ENCODE data around the gene MFRP.

The MFRP gene

DNA sequence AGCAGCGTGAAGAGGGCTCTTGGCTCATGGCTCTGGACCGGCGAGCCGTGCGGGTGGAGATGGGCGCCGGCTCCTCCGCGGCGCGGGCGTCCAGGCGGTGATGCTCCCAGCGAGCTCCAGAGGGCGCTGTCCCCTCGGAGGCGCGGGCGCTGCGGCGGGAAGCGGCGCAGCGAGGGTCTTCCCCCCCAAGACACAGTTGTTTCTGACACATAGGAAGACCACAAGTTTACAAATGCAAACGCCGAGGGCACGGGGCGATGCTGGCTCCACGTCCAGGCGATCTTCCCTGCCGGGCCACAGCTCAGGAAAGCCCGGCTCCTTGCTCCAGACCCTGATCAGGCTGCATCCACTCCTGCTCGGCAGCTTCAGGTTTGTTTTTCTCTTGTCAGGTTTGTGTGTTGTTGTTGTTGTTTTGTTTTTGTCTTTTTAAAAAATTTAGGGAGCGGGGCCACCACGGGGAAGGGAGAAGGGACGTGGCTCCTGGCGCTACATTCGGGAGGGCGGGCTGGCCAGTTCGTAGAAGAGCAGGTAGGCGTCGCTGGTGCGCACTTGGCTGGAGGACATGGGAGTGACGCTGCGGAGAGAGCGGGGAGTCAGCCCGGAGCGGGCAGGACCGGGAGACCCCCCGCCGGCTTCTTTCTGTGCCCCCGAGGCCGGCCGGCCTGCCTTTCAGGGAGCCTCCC is 10.0 kb upstream of the MFRP start:
- ATAC-seq, result peak; percentile 77

DNA sequence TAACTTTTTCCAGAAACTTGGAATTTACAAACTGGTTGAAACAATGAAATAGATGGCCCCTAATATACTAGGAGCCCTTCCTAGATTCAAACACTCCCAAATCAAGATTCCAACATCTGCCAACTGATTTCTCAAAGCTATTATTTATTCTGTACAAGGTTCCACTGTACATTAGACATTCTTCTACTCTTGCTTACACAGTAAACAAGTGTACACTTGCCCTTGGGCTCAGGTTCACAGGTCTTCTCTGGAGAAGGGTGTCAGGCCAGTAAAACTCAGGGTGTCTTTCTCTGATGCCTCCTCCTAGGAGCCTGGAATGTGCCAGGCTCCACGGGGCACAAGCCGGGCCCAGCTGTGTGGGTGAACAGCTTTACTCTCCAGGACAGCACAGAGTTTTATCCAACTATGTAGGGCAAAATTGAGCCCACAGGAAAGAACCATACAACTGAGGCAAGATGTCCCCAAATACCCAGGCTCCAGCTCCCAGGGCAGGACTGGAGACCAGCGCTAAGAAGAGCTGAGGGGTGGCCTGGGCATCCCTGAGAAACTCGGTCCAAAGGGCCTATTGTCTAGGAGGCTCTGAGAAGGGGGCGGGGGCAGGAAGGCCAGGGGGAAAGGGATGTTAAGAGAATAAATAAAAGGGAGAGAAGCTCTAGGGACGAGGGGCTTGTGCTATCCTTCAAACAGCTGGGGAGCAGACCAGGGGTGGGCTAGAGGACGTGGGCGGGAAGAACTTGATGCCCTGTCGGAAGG is 8.8 kb upstream of the MFRP start:
- no peak for ATAC-seq

DNA sequence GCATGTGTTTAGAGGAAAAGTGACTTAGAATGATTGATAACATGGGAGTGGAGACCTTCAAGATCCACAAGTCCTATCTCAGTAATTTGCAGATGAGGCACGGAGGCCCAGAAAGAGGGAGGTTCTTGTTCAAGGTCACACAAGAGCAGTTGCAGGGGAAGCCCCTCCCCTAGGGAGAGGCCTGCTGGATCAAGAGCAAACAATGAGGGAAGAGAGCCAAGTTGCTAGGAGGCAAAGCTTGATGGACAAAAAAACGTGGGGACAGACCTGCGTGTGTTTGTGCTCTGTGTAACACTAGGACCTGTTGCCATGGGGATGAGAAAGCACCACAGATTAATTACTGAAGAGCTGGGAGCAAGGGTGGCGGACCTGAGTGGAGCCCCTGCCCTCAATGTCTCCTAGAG is 6.4 kb upstream of the MFRP start:
- ATAC-seq, result no peak

DNA sequence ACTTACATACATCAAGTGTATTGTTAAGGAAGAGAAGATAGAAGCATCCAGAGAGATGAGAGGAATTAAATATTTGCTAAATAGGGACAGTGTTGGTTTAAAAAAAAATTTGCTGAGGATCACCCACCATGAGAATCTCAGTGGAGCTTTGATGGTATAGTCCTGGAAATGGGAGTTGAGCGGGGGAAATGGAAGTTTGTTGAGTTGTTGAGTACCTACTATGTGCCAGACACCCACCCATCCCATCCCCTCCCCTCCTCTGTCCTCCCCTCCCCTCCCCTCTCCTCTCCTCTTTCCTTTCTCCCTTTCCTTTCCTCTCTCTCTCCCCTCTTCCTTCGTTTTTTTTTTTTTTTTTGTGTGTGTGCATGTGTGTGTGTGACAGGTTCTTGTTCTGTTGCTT is 4.7 kb upstream of the MFRP start:
- ATAC-seq, result no peak

DNA sequence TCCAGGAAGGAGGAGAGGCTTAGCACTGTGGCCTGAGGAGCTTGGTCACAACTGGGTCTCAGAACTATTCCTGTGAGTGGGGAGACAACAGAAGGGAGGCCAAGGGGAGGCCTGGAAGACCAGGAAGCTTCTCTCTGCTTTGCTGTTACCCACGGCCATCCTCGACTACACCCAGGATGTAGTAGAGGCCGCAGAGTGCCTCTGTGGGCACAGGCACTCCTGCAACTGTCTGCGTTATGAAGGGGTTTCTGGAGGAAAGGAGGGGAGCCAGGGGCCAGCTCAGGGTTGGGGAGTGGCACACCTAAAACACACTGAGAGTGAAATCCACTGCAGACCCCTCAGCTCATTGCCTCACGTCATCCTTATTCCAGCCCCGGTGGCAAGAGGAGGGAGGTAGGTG is 3.8 kb upstream of the MFRP start:
- ATAC-seq, result no peak

DNA sequence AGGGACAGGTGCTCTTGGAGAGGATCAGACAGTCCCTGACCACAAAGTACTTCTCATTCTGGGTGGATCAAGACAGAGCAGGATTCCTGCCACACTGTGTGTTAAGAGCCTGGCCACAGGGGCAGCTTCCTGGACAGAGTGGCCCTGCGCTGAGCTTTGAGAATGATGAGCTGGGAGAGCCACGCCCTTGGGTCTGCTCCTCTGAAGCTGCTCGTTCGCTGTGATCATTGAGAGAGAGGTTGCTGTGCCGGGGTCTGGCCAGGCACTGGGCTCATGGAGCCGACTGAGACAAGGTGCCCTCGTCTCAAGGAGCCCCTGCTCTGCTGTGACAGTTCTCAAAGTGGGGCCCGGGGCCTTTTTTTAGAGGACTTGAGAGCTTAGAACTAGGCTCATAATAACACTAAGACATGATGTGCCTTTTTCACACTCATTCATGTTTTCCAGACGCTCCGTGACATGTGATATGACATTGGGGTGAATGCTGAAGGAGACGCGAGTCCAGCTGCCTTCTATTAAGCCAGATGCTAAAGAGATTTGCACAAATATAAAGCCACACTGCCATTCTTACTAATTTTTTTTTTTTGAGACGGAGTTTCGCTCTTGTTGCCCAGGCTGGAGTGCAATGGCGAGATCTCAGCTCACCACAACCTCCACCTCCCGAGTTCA is 1.6 kb upstream of the MFRP start:
- no peak for ATAC-seq

DNA sequence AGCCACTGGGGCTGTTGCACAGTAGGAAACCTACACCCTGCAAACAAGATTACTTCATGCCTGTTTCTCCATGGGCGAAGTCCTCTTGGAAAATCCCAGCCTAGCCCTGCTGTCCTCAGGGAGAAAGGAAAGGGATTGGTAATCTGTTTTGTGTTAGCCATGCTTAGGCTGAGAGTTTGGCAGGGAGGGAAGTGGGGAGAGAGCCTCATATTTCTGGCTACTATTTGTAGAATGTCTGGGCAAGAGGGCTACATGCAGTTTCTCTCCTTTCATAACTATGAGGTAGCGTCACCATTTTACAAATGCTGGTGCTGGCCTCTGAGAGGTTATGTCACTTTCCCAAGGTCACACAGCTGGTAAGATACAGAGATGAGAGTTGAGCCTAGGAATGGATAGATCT is 737 bp upstream of the MFRP start:
- no peak for ATAC-seq

DNA sequence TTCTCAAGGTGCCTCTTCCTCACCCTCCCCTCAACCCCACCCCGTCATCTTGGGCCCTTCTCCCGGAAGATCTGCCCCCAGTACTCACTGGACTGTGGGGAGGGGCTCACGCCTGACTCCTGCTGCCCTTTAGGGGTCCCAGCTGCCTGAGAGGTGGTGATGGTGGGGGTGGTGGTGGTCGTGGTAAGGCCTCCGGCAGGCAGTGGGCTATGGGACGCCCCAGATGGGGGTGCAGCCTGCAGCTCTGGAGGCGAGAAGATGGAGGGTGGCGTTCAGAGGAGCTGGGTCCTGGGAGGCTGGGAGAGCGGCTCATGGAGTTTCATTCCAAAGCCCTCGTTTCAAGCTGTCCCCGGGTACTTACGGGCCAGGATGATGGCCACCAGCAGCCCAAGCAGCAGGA is 820 bp downstream of the MFRP start:
- no peak for ATAC-seq

DNA sequence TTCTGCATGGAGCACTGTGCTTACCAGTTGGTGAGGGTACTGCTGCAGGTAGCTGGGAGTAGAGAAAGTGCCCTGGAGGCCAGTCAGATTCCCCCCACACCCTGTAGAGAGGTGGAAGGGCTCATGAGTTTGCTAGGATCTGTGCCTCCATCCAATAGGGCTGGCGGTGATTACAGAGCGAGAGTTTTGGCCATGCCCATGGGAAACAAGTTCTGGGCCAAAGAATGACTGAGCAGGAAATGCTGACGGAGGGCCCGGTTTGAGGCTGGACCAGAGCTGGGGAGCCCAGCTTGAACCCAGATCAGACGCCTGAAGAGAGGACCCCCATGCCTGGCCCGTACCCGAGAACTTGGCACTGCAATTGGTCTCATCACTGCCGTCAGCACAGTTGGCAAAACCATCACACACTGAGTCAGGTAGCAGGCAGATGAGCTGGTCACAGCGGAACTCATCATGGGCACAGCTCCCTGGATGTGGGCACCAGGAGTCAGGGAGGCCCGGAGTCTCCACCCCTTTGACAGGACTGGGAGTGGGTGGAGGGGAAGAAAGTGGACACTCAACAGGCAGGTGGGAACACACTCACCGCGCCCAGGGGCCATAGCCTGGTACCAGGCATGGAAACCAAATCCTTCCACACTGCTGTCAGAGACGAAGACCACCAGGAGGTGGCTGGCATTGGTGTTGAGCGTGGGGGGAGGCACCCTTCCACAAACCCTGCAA is 2.1 kb downstream of the MFRP start:
- ATAC-seq, result no peak

DNA sequence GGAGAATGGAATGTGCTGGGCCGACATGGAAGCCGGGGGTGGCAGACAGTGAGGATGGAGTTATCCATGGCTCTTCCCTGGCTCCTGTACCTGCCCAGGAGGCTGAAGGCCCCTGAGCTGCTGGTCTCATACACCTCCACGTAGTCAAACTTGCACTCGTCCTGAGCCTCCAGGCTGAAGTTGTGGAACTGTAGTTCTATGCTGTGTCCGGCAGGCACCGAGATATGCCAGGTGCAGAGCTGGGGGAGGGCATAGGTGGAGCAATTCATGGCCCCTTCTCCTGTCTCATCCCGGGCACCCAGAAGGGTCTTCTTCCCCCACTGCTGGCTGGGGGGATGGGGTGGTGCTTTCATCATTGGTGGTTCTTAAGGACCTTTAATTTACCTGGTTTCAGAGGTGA is 2.8 kb downstream of the MFRP start:
- ATAC-seq, result no peak

DNA sequence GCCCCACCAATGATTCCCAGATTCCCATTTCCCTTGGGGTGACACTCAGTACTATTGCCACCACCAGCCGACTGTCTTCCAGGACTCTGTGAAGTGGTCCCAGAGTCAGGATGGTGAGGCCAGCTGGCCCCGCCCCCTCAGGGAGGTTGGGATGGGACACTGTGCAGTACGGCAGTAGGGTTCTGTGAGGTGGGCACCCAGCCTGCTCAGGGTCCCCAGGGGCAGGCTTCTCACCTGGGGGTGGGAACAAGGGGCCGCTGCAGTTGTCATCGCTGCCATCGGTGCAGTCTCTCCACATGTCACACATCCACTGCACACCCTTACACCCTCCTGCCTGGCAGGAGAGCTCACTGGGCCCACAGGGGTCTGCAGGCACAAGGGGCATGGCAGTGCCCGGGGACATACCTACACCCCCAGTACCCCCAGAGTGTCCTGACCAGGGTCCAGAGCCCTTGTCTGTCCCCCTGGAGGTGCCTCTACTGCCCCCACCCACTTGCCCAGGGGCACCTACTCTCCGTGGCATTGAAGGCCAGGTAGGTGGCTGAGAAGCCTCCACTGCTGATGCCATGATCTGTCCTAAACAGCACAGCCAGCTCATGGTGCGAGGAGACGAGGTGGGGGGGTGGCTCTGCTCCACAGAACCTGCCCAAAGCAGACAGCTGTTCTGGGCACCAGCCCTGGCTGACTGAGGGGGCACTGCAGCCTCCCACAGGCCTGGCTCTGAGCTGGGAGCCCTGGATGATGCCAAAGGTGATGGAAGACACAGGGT is 4.0 kb downstream of the MFRP start:
- no peak for ATAC-seq

DNA sequence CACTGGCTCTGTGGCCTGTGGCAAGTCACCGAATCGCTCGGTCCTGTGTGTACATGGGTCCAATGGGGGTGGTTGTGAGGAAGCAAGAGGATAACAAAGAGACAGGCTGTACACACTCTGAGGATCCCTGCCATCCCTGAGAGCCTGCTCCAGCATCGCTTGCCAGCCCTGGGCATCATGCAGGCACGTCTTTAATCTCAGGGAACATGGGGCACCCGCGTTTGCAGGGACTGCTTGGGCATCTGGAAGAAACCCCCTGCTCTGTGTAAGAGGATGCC is 4.5 kb downstream of the MFRP start:
- no peak for ATAC-seq

DNA sequence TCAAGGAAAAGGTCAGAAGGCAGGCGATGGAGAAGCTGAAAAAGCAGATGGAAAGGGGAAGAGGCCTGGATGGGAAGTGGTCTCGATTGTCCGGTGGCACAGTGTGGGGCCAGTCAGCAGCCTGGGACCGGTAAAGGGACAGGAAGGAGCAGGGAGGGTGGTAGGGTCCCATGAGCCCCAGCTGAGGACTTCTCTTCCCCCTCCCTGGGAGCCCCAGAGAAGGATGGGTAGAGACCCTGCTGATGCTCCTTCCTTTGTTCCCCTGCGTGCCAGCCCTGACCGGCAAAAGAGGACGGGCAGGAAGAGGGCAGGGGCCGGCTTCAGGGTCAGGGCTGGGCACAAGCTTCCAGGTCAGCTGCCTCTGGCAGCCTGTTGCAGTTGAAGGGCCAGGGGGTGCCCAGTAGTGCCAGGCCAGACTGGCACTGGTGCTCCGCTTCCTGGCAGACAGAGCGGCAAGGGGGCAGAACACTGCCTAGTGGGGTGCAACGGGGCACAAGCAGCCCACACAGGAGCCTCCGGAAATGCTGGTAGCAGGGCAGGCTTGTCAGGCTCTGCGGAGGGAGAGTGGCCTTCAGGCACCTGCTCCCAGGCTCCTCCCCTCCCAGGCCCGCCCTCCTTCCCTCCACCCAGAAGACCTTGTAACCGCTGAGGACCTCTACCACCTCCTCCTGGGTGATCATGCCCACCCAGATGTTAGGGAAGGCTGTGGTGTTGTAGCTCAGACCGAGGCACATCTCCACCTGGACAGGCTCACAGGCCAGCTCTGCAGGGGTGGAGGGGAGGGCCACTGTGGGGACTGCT is 5.1 kb downstream of the MFRP start:
- peak in 1 of 2 donors; percentile 6 for ATAC-seq

DNA sequence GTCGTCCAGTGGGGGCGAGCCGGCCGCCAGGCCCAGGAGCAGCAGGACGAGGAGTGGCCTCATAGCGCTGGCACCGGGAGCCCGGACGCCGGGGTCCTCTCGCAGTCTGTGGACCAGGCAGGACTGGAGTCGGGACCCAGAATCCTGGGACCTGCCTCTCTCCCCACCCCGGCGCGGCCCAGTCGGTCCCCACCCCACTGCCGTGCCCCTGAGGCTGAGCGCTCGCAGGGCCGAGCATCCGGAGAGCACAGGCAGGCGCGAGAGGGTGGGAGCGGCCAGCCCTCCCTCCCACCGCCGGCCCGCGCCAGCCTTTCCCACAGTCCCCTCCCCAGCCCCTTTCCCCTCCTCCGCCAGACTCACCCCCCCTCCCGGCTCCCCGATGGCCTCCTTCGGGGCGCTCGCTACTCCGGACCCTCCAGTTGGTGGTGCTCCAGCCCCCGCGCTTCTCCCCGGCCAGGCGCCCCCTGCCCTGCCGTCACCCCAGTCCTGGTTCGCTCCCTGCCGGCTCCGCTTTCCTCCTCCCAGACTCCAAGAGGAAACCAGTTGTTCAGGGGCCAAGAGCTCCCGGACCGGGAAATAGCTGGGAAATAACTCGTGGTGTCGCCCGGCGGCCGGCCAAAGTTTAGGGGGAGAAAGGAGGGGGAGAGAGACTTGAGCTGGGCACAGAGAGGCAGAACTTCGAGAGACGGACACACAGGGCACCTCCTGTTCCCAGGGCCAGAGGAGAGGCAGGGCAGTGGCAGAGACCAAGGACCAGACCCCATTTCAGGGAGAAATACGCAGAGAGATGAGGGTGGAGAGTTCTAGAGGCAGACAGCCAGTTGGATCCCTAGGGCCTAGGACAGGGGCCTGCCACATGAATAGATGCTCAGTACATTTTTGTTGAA is 5.9 kb downstream of the MFRP start, which contains the start of gene C1QTNF5:
Gene C1QTNF5 (minus strand): TSS at position 549 of the 887 bp plus-strand sequence. CDS start 486 bp downstream, at position 63.
- no peak for ATAC-seq

DNA sequence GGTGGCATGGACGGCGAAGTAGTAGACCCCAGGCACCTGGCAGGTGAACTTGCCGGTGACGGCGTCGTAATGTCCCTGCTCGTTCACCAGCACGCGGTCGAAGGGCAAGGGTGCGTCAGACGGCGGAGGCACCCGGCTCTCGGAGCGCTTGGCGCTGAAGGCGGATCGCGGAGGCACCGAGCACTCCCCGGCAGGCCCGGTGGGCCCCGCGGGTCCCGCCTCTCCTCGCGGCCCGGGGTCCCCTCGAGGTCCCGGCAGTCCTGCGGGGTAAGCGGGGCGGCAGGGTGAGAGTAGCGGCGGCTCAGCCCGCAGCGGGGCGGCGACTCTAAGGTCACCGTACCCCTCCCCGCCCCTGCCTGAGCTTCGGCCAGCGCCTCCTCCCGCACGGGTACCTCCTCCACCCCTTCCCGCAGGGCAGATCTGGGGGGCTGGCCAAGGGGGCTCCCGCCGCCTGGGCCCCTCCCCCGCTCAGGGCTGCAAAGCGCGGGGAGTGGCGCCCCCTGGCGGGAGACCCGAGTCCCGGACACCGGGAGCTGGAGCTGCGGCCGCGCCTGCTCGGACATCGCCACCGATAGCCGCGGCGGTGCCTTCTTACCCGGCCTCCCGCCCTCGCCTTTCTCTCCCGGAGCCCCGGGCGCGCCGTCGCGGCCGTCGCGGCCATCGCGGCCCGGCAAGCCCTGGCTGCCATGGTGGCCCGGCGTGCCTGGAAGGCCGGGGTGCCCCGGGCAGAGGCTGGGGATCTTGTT is 6.7 kb downstream of the MFRP start:
- no peak for ATAC-seq

DNA sequence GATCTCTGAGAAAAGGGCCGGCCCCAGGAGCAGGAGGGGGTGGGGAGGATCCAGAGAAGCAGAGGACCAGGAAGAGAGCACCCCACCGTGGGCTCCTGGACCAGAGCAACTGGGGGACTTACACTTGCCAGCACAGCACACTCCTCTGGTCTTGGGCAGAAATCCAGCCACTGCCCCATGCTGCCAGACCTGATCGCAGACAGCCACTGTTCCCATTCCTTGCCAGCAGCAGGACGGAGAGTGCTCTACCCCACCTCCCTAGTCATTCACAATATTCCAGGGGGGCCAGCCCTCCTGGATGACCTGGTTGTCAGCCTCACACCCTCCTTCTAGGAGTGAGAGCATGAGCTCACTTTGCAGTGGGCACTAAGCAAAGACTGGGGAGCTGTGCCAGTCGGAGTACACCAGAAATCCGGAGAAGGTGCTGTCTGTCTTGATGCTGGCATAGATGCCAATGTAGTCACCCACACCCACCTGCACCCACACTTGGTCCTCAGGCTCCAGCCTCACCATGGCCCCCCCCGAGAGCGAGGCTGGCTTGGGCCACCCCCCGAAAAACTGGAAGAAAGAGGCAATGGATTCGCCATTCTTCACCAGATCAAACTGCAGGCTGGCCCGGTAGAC is 7.4 kb downstream of the MFRP start:
- no peak for ATAC-seq

DNA sequence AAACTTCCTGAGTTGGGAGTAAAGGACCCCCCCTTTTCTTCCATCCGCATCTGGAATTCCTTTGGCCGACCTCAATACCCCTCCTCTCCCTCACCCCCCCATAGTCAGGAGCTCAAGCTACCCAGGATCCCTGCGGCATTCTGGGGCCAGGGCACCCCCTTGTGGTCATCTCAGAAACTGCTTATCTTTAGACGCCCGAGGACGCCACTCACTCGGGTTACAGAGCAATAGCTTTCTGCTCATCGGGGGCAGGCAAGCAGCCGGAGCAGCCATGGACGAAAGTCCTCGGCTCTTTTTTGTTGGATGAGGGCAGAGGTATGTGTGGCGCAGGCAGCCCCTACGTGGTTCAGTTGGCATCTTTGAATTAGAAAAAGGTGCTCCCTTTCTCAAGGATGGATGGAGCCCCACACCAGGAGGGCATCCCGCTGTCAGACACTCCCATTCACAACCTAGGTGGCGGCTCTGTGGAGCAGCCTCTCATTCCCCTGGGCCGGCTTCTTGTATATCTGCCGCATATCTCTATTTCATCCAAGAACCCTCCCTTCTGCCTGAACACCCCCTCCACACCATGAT is 8.1 kb downstream of the MFRP start:
- peak in 1 of 2 donors; percentile 14 for ATAC-seq

DNA sequence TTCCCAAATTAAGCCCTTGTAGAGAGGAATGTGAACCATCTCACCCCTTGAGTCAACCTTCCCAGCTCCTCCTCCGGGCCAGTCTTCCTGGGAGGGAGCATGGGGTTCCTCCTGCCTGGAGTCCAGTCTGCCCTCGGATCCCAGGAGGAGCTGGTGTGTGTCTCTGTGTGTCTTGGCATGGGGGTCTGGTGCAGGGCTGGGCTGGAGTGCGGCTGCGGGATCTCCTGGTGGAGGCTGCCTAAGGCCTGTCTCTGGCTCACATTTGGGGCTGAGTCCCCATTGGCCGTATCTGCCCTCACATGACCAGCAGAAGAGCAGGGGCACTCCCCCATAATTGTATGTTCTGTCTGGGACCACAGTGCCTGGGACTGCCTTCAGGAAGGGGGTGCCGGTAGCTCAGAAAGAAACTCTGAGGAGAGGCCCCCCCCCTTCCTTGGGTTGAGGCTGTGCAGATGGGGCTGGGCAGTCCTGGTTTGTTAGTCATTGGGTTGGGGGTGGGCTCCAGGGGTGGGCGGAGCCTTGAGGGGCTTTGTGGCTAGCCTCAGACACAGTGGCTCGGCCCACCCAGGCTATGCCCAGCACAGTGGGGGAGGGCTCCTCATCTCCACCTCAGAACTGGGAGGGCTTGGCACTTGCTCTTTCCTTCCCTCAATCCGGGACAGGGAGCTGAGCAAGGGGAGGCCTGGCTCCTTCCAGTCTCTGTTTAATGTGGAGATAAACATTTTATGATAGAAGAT is 8.8 kb downstream of the MFRP start:
- ATAC-seq, result no peak
